NCI-H1417 treated with DMSO at 0.1 percent for 48 hours (cell line): Measurements from ENCODE around the gene AUP1.

Experiments
- DNase-seq: peaks from one replicate; lab custom pipeline; 2025; lab: John Stamatoyannopoulos, UW

AUP1 gene

GRCh38 chr2:74513605-74514367 lies 15.7 kb downstream of the AUP1 start:
- no peak for DNase-seq

- no peak for DNase-seq
These were observed 16.5 kb downstream of the AUP1 start for GRCh38 chr2:74512744-74513604.

GRCh38 chr2:74511104-74511989 lies 18.2 kb downstream of the AUP1 start:
- DNase-seq: no peak

GRCh38 chr2:74510272-74510671 lies 19.2 kb downstream of the AUP1 start:
- DNase-seq: no peak

- DNase-seq: no peak
These were observed 21.5 kb downstream of the AUP1 start for GRCh38 chr2:74507926-74508520.

GRCh38 chr2:74507145-74507925 lies 22.2 kb downstream of the AUP1 start, which contains the start of gene PCGF1:
PCGF1 (minus strand) TSS chr2:74507695; CDS start chr2:74507668, 27 bp downstream.
- peak; percentile 98 for DNase-seq

- no peak for DNase-seq
These were observed 23.9 kb downstream of the AUP1 start for GRCh38 chr2:74505448-74506246.

- DNase-seq: no peak
These were observed 24.9 kb downstream of the AUP1 start for GRCh38 chr2:74504591-74504990.

- no peak for DNase-seq
These were observed 25.7 kb downstream of the AUP1 start for GRCh38 chr2:74503506-74504475.

GRCh38 chr2:74502720-74503505 lies 26.6 kb downstream of the AUP1 start:
- no peak for DNase-seq

- DNase-seq: no peak
These were observed 27.3 kb downstream of the AUP1 start for GRCh38 chr2:74502147-74502719.

GRCh38 chr2:74501335-74502071 lies 28.0 kb downstream of the AUP1 start:
- DNase-seq: no peak

- no peak for DNase-seq
These were observed 28.9 kb downstream of the AUP1 start for GRCh38 chr2:74500578-74500946.

- DNase-seq: no peak
These were observed 29.4 kb downstream of the AUP1 start for GRCh38 chr2:74499940-74500577.

GRCh38 chr2:74499267-74499939 lies 30.1 kb downstream of the AUP1 start, which contains the start of gene LBX2:
LBX2 (minus strand) TSS chr2:74499603; CDS start chr2:74499537, 66 bp downstream.
- no peak for DNase-seq
